Suprapubic skin (tissue), 4 donors: Measurements from ENCODE around the gene PMFBP1. TPM values are rescaled to one million over a fixed set of nuclear protein-coding genes. Genes with fewer than 3 reads are reported as not detected.

Source experiments
- DNase-seq, 2 donors: peaks; one replicate each; pipeline ENCODE4 v3.0.0-alpha.2; 2019; ENCODE audit warnings: low spot score in 2 of 2
- H3K27ac ChIP-seq: fragments of 200-600 bp; sonication (generic); one replicate; pipeline ENCODE4 v1.5.1; 2019
- H3K27me3 ChIP-seq: fragments of 200-600 bp; sonication (generic); one replicate; pipeline ENCODE4 v1.5.1; 2019
- H3K36me3 ChIP-seq: fragments of 200-600 bp; sonication (generic); one replicate; pipeline ENCODE4 v1.5.1; 2019
- H3K4me1 ChIP-seq: fragments of 200-600 bp; sonication (generic); one replicate; pipeline ENCODE4 v1.5.1; 2019
- H3K4me3 ChIP-seq: fragments of 200-600 bp; sonication (generic); one replicate; pipeline ENCODE4 v1.5.1; 2019; ENCODE audit warnings: mild to moderate bottlenecking
- H3K9me3 ChIP-seq: fragments of 200-600 bp; sonication (generic); one replicate; pipeline ENCODE4 v1.5.1; 2019
- EP300 ChIP-seq: sonication (generic); formaldehyde crosslinking; IDR thresholded peaks from one replicate; pipeline ENCODE4 v1.6.1; 2017; ENCODE audit warnings: antibody characterized with exemption
- POLR2A ChIP-seq, 2 donors: fragments of 450-650 bp; IDR thresholded peaks; one replicate each; pipeline ENCODE4 v1.6.1; 2017; ENCODE audit warnings: antibody characterized with exemption in 2 of 2, mild to moderate bottlenecking in 2 of 2, moderate library complexity in 2 of 2
- POLR2AphosphoS5 ChIP-seq, 3 donors: sonication (generic); formaldehyde crosslinking; IDR thresholded peaks; one replicate each; pipeline ENCODE4 v1.6.1; 2017; ENCODE audit warnings: antibody characterized with exemption in 3 of 3
- WGBS: methylation state at CpG from one replicate; pipeline ENCODE4 v1.1.5; 2018; 5-methylcytosine and 5-hydroxymethylcytosine counted together
- total RNA-seq, 4 donors: library from RNA; depleted of rRNA; stranded (reverse); fragments of >200 nt; gene quantifications; one replicate each; pipeline ENCODE4 v1.1.0, GENCODE V29; 2016
- TF ChIP-seq, protein P1 (sequence below), 2 donors: fragments of 200-600 bp in 1 of 2; fragments of 450-650 bp in 1 of 2; sonication (generic) in 1 of 2; IDR thresholded peaks; one replicate each; pipeline ENCODE4 v1.5.1; 2016 to 2019; ENCODE audit warnings: antibody characterized with exemption in 2 of 2, mild to moderate bottlenecking in 1 of 2, moderate library complexity in 1 of 2

Gene PMFBP1
- total RNA-seq, 4 donors from 2014 or later, result 0.76 to 9.3 (median 2.0) TPM

DNA sequence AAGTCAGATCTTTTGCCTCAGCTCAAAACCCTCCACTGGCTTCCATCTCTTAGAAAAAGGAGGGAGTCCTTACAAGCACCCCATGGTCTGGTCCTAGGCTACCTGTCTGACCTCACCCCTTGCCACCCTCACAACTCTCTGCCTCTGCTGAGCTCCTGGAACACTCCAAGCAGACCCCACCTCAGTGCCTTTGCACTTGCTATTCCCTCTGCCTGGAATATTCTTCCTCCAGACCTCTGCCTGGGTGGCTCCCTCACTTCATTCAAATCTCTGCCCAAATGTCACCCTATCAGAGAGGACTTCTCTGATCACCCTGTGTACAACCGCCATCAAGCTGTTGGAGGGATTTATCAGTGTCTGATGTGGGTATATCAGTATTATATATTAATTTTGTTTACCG, 37.4 kb downstream of the PMFBP1 start:
- Histone ChIP-seq H3K36me3 (no peaks in the 10 kb centered on the region), H3K27me3 (no peaks in the 10 kb centered on the region), H3K27ac (no peak overlapping the region), H3K9me3 (no peaks in the 10 kb centered on the region), H3K4me1 (no peaks in the 10 kb centered on the region), H3K4me3 (no peak overlapping the region)
- TF ChIP-seq, protein P1, sequence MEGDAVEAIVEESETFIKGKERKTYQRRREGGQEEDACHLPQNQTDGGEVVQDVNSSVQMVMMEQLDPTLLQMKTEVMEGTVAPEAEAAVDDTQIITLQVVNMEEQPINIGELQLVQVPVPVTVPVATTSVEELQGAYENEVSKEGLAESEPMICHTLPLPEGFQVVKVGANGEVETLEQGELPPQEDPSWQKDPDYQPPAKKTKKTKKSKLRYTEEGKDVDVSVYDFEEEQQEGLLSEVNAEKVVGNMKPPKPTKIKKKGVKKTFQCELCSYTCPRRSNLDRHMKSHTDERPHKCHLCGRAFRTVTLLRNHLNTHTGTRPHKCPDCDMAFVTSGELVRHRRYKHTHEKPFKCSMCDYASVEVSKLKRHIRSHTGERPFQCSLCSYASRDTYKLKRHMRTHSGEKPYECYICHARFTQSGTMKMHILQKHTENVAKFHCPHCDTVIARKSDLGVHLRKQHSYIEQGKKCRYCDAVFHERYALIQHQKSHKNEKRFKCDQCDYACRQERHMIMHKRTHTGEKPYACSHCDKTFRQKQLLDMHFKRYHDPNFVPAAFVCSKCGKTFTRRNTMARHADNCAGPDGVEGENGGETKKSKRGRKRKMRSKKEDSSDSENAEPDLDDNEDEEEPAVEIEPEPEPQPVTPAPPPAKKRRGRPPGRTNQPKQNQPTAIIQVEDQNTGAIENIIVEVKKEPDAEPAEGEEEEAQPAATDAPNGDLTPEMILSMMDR (IDR thresholded peaks at IDR 0.05), result no peak
- no peak for TF ChIP-seq POLR2AphosphoS5 (IDR thresholded peaks at IDR 0.05)
- no peak for TF ChIP-seq EP300
- no peak for TF ChIP-seq POLR2A (IDR thresholded peaks at IDR 0.05)
- DNase-seq, result no peak
- 94% methylated on average over 2 of the region's 2 CpGs for WGBS

GRCh38 chr16:72132726-72133125, 39.2 kb downstream of the PMFBP1 start:
- no peaks in the 10 kb centered on the region for H3K36me3 ChIP-seq
- no peak overlapping the region for H3K4me3 ChIP-seq
- H3K27me3 ChIP-seq, result no peaks in the 10 kb centered on the region
- H3K4me1 ChIP-seq, result no peaks in the 10 kb centered on the region
- WGBS, result 91% methylated on average over 3 of the region's 3 CpGs
- TF ChIP-seq POLR2AphosphoS5 (IDR thresholded peaks at IDR 0.05) (no peak), POLR2A (IDR thresholded peaks at IDR 0.05) (no peak)
- TF ChIP-seq, protein P1 (IDR thresholded peaks at IDR 0.05), result no peak
- H3K9me3 ChIP-seq, result no peaks in the 10 kb centered on the region
- H3K27ac ChIP-seq, result no peak overlapping the region
- DNase-seq, result no peak

DNA sequence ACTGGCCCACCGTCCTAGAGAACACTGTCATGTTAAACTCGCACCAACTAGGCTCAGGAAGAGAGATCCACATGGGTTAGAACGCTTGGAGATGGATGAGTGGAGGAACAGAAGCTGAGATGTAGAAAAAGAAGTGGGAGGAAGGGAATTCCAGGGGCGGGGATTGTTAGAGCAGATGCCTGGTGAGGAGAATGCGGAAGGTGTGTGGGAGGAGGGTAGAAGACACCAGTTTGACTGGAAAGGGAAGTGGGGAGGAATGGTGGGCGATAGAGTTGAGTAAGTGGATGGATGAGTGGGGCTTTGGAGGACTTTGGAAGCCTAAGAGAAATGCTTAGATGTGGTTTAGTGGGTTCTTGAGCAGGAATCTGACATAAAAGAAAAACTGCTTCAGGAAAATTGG, 40.9 kb downstream of the PMFBP1 start:
- Histone ChIP-seq H3K9me3 (no peaks in the 10 kb centered on the region), H3K27ac (no peak overlapping the region), H3K27me3 (no peaks in the 10 kb centered on the region), H3K4me3 (no peak overlapping the region), H3K36me3 (no peaks in the 10 kb centered on the region), H3K4me1 (peaks cover 2% of the 10 kb centered on the region)
- no peak for DNase-seq
- WGBS, result 65% methylated on average over 6 of the region's 6 CpGs
- TF ChIP-seq POLR2AphosphoS5 (IDR thresholded peaks at IDR 0.05) (no peak), EP300 (no peak), POLR2A (IDR thresholded peaks at IDR 0.05) (no peak)
- TF ChIP-seq, protein P1 (IDR thresholded peaks at IDR 0.05), result no peak

GRCh38 chr16:72129976-72130656, 41.8 kb downstream of the PMFBP1 start:
- no peak for DNase-seq
- WGBS, result 78% methylated on average over 6 of the region's 7 CpGs
- Histone ChIP-seq H3K4me1 (peaks cover 9% of the 10 kb centered on the region), H3K27me3 (no peaks in the 10 kb centered on the region), H3K9me3 (no peaks in the 10 kb centered on the region), H3K27ac (no peak overlapping the region), H3K36me3 (no peaks in the 10 kb centered on the region), H3K4me3 (no peak overlapping the region)
- no peak for TF ChIP-seq POLR2A (IDR thresholded peaks at IDR 0.05)
- TF ChIP-seq, protein P1 (IDR thresholded peaks at IDR 0.05), result no peak
- no peak for TF ChIP-seq POLR2AphosphoS5 (IDR thresholded peaks at IDR 0.05)
- no peak for TF ChIP-seq EP300

GRCh38 chr16:72128701-72129100, 43.3 kb downstream of the PMFBP1 start:
- Histone ChIP-seq H3K27me3 (no peaks in the 10 kb centered on the region), H3K27ac (no peak overlapping the region), H3K4me1 (peaks cover 12% of the 10 kb centered on the region), H3K36me3 (no peaks in the 10 kb centered on the region), H3K4me3 (no peak overlapping the region), H3K9me3 (no peaks in the 10 kb centered on the region)
- 88% methylated on average over 9 of the region's 9 CpGs for WGBS
- no peak for DNase-seq
- TF ChIP-seq POLR2AphosphoS5 (IDR thresholded peaks at IDR 0.05), result no peak
- TF ChIP-seq, protein P1 (IDR thresholded peaks at IDR 0.05), result no peak
- TF ChIP-seq EP300, result no peak
- TF ChIP-seq POLR2A (IDR thresholded peaks at IDR 0.05), result no peak
